GM10248 (cell line): ENCODE measurements around the gene GHRHR.

ENCODE experiments used
- CTCF ChIA-PET: fragments of 300-600 bp; sonication (Branson Sonifier 250); formaldehyde crosslinking; extraction: SDS; loops from one replicate; lab custom pipeline; 2021; ENCODE audit warnings: antibody characterized with exemption; lab: Yijun Ruan, JAX
- POLR2A ChIA-PET: fragments of 350-650 bp; sonication (Branson Sonifier 250); formaldehyde crosslinking; extraction: SDS; loops from one replicate; lab custom pipeline; 2020; ENCODE audit warnings: antibody characterized with exemption; lab: Yijun Ruan, JAX
- DNase-seq: peaks from one replicate; pipeline ENCODE4 v3.0.0; 2012; ENCODE audit errors: extremely low spot score
- CTCF ChIP-seq: IDR thresholded peaks from 2 replicates; pipeline ENCODE4 v1.5.1; 2012; ENCODE audit warnings: mild to moderate bottlenecking, low read depth; ENCODE audit errors: extremely low read depth, missing control alignments, control extremely low read depth

Gene GHRHR

GRCh38 chr7:30994206-30995100 lies 30.7 kb downstream of the GHRHR start:
- POLR2A ChIA-PET = no interaction called here
- TF ChIP-seq CTCF = no peak
- no peak for DNase-seq
- CTCF ChIA-PET = interaction anchor here (1.3 to 6.5 kb wide), 5 partner anchors 11 to 193 kb away, joined by 3 to 48 read pairs (median 4); no protein-coding TSS in a partner anchor

GRCh38 chr7:30995536-30995935 lies 31.8 kb downstream of the GHRHR start:
- ChIA-PET POLR2A (no interaction called here), CTCF (interaction anchor here (1.3 to 6.5 kb wide), 3 partner anchors 12 to 57 kb away, joined by 4 to 48 read pairs (median 8); no protein-coding TSS in a partner anchor)
- no peak for TF ChIP-seq CTCF
- no peak for DNase-seq

GRCh38 chr7:30996256-30996655 lies 32.5 kb downstream of the GHRHR start:
- TF ChIP-seq CTCF = no peak
- ChIA-PET POLR2A (no interaction called here), CTCF (interaction anchor here (3.0 to 6.5 kb wide), 2 partner anchors 12 to 22 kb away, joined by 8 to 48 read pairs; no protein-coding TSS in a partner anchor)
- no peak for DNase-seq

- POLR2A ChIA-PET = no interaction called here
- no peak for DNase-seq
- TF ChIP-seq CTCF = no peak
- CTCF ChIA-PET = no interaction called here
Observed at GRCh38 chr7:30996883-30997282, 33.1 kb downstream of the GHRHR start.

- no peak for TF ChIP-seq CTCF
- no peak for DNase-seq
- ChIA-PET POLR2A (no interaction called here), CTCF (no interaction called here)
Observed at GRCh38 chr7:30997316-30997715, 33.6 kb downstream of the GHRHR start.

- POLR2A ChIA-PET = no interaction called here
- CTCF ChIA-PET = interaction anchor here (3.0 kb wide), 1 partner anchor 124 kb away, joined by 7 read pairs; no protein-coding TSS in a partner anchor
- no peak for DNase-seq
- TF ChIP-seq CTCF = no peak
Observed at GRCh38 chr7:30998180-30998579, 34.4 kb downstream of the GHRHR start.
